KOPT-K1 (cell line): ENCODE data around the gene GKN1.

Source experiments
- H3K27ac ChIP-seq: fragments of 200-600 bp; sonication (generic); 2 replicates; pipeline ENCODE4 v1.5.1; 2016; ENCODE audit warnings: antibody characterized with exemption, mild to moderate bottlenecking, low read depth, low read length; ENCODE audit not compliant: poor library complexity, severe bottlenecking
- H3K36me3 ChIP-seq: fragments of 200-600 bp; sonication (generic); 2 replicates; pipeline ENCODE4 v1.5.1; 2017; ENCODE audit warnings: antibody characterized with exemption, mild to moderate bottlenecking, low read length, moderate library complexity; ENCODE audit not compliant: insufficient read depth
- H3K9me3 ChIP-seq: fragments of 200-600 bp; sonication (generic); 2 replicates; pipeline ENCODE4 v1.5.1; 2017; ENCODE audit warnings: antibody characterized with exemption, low read length, mild to moderate bottlenecking; ENCODE audit not compliant: insufficient read depth, poor library complexity, severe bottlenecking

GKN1 gene

DNA sequence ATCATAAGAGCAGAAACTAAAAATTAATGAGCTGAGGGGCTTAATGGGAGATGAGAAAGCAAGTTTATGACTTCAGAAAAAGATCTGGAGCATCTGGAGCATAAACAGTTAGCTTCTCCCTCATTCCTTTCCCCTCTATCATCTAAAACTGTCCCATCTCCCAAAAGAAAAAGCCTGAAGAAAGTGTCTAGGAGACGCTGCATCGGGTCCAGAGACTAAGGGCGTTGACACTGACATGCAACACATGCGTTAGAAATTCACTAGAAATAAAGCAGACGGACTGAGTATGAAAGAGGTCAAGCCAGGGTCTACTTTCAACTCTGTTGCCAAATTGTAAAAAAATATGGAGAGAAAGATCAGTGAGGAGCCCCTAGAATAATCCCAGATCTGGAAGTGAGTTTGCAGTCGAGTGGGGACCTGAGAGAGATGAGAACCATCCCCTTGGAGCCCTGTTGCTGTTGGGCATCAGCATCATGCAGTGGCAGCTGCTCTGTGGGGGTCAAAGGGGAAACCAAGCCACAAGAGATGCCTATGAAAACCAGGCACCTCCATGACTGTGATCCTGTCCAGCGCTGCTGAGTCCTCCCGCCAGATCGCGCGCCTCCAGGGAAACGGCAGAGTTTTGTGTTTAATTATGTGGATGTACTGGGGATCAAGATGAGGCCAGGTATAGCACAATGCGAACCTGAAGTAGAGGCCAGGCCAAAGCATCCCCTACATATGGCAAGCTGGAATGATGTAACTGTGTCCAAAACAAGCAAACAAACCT lies 52.4 kb downstream of the GKN1 start:
- no peaks in the 10 kb centered on the region for H3K36me3 ChIP-seq
- H3K9me3 ChIP-seq = peaks cover 6% of the 10 kb centered on the region
- H3K27ac ChIP-seq = no peak overlapping the region
